ENCODE results near the gene MMP10. TPM values are rescaled to one million over a fixed set of nuclear protein-coding genes. Genes with fewer than 3 reads are reported as not detected.
"Not testable (repeated sequence)": the region's sequence is repeated elsewhere in the genome, so short reads cannot be mapped to it uniquely, and the experiment has no call there.

Gene MMP10
- total RNA-seq, 1 donor from 2014 or later = 0.15 TPM

GRCh38 chr11:102749101-102749722, 31.2 kb downstream of the MMP10 start:
- Mint-ChIP-seq H3K36me3 (ENCODE audit: low read depth) (peaks cover 10% of the 10 kb centered on the region), H3K27me3 (ENCODE audit: low read depth) (no peaks in the 10 kb centered on the region), H3K4me1 (ENCODE audit: low read depth) (peaks cover 5% of the 10 kb centered on the region), H3K9me3 (ENCODE audit: low read depth) (peaks cover 26% of the 10 kb centered on the region), H3K4me3 (ENCODE audit: unreplicated experiment) (no peak overlapping the region), H3K27ac (ENCODE audit: unreplicated experiment) (no peak overlapping the region)
- TF ChIP-seq CTCF (IDR thresholded peaks at IDR 0.05) = no peak
- no peak for DNase-seq (ENCODE audit: low spot score)

- H3K27ac Mint-ChIP-seq (ENCODE audit: unreplicated experiment) = peak overlapping the region; percentile 12
- not testable (repeated sequence) for H3K27me3 Mint-ChIP-seq (ENCODE audit: low read depth); H3K36me3 Mint-ChIP-seq (ENCODE audit: low read depth); DNase-seq (ENCODE audit: low spot score); H3K4me1 Mint-ChIP-seq (ENCODE audit: low read depth)
- H3K9me3 Mint-ChIP-seq (ENCODE audit: low read depth) = peaks cover 26% of the 10 kb centered on the region
- H3K4me3 Mint-ChIP-seq (ENCODE audit: unreplicated experiment) = peak overlapping the region; percentile 65
Observed at GRCh38 chr11:102746746-102747578, 33.5 kb downstream of the MMP10 start.

GRCh38 chr11:102734650-102735049, 45.8 kb downstream of the MMP10 start:
- Mint-ChIP-seq H3K4me3 (ENCODE audit: unreplicated experiment) (no peak overlapping the region), H3K27ac (ENCODE audit: unreplicated experiment) (no peak overlapping the region), H3K36me3 (ENCODE audit: low read depth) (peaks cover 4% of the 10 kb centered on the region), H3K27me3 (ENCODE audit: low read depth) (no peaks in the 10 kb centered on the region), H3K9me3 (ENCODE audit: low read depth) (peaks cover 15% of the 10 kb centered on the region), H3K4me1 (ENCODE audit: low read depth) (no peaks in the 10 kb centered on the region)
- DNase-seq (ENCODE audit: low spot score) = no peak
- TF ChIP-seq CTCF (IDR thresholded peaks at IDR 0.05) = no peak

GRCh38 chr11:102733232-102733875, 47.1 kb downstream of the MMP10 start:
- peak; percentile 87 for TF ChIP-seq CTCF (IDR thresholded peaks at IDR 0.05)
- peaks cover 4% of the 10 kb centered on the region for H3K9me3 Mint-ChIP-seq (ENCODE audit: low read depth)
- peaks cover 3% of the 10 kb centered on the region for H3K36me3 Mint-ChIP-seq (ENCODE audit: low read depth)
- no peak for DNase-seq (ENCODE audit: low spot score)
- H3K4me3 Mint-ChIP-seq (ENCODE audit: unreplicated experiment) = no peak overlapping the region
- H3K27ac Mint-ChIP-seq (ENCODE audit: unreplicated experiment) = no peak overlapping the region
- H3K27me3 Mint-ChIP-seq (ENCODE audit: low read depth) = no peaks in the 10 kb centered on the region
- no peaks in the 10 kb centered on the region for H3K4me1 Mint-ChIP-seq (ENCODE audit: low read depth)

GRCh38 chr11:102730944-102731343, 49.5 kb downstream of the MMP10 start:
- not testable (repeated sequence) for DNase-seq (ENCODE audit: low spot score); H3K36me3 Mint-ChIP-seq (ENCODE audit: low read depth); H3K4me3 Mint-ChIP-seq (ENCODE audit: unreplicated experiment); H3K9me3 Mint-ChIP-seq (ENCODE audit: low read depth); H3K27me3 Mint-ChIP-seq (ENCODE audit: low read depth); H3K27ac Mint-ChIP-seq (ENCODE audit: unreplicated experiment); H3K4me1 Mint-ChIP-seq (ENCODE audit: low read depth)

Data from chondrocyte (in vitro differentiated cells).